GM10847 (cell line): Measurements from ENCODE around the gene NUBP2.

Experiments
- POLR2A ChIP-seq: IDR thresholded peaks from 2 replicates; pipeline ENCODE4 v1.6.1; 2011; ENCODE audit not compliant: insufficient read length; ENCODE audit errors: extremely low read depth

NUBP2 gene

DNA sequence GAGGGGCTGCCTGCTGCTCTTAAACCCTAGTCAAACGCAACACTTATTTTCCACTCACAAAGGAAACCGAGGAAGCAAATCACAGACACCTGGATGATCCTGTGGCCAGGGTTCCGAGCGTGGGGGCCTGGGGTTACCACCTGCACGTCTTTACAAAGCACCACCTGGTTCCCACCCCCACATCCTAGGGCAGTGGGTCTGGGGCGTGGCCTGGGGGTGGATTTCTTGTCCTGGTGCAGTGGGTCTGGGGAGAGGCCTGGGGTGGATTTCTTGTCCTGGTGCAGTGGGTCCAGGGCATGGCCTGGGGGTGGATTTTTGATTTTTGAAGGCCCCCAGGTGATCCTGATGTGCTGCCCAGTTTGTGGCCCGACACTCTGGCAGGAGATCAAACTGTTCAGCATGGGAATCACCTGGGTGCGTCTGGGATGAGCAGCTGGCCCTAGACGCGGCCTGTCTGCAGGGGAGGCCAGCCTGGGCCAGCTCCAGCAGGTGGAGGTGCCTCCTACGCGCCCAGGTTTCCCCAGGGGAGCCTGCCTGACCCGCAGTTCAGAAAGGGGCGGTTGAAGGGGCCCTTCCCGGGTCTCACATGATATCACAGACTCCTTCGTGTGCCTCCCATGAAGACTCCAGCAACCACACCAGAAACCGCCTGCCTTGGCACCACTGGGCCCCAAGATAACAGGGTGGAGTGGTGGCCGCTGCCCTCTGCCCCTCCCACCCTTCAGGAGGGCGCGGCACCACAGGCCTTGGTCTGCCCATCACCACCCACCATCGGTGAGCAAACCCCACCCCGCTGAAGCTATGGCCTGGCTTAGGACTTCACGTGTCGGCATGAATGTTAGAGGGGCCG lies 37.6 kb downstream of the NUBP2 start:
- TF ChIP-seq POLR2A, result no peak

DNA sequence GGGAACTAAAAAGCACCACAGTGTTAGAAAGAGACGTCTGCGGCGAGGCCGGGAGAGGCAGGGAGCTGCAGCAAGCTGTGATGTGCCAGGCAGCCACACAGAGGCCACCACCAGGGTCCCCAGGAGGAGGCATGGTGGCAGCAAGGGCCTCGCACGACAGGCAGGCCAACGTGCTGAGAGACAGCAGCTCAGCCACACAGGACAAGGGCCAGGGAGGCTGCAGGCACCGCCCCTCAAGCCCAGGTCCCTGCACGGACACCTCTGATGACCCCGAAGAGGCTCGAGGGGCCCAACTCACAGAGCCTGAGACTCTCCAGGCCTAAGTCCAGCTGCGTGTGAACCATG lies 38.2 kb downstream of the NUBP2 start:
- no peak for TF ChIP-seq POLR2A

DNA sequence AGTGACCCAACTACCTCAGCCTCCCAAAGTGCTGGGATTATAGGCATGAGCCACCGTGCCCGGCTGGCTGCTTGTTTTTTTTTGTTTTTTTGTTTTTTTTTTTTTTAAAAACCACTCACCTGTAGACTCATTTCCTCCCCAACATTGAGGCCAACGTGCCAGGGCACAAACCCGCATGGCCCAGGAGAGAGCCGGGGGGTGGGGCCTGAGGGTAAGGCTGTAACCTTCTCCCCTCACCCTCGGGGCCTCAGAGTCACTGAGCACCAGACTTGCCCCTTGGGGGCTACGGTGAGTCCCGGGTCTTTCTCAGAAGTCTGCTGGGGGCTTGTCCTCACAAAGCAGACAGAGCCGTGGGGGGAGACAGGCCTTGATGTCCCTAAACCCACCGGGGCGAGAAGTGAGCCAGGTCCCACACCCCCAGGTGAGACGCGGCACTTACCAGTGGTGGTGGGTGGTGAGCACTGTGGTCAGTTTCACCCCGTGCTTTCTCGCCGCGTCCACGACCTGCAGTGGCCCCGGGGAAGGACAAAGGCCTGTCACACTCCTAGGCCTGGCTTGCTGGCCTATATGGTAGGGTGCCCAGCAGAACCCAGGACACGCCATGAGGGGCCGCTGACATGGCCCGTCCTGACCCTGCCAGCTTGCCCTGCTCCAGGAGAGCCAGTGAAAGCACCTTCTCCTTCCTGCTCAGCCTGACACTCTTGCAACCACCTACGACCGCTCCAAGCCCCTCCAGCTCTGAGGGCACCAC lies 39.3 kb downstream of the NUBP2 start:
- TF ChIP-seq POLR2A, result no peak

DNA sequence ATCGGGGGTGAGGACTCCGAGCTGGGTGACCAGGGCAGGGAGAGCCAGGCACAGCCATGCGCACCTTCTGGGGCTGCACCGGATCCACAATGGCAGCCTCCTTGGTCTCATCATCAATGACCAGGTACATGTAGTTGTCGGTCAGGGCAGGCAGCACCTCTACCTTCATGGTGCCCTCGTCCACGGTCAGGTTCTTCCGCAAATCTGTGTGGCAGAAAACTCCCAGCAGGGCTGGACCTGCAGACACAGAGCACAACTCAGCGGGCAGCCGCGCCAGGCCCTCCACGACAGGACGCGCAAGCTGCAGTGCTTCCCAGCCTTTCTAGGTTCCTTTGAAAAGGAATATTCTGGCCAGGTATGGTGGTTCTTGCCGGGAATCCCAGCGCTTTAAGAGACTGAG lies 40.0 kb downstream of the NUBP2 start:
- TF ChIP-seq POLR2A, result no peak

DNA sequence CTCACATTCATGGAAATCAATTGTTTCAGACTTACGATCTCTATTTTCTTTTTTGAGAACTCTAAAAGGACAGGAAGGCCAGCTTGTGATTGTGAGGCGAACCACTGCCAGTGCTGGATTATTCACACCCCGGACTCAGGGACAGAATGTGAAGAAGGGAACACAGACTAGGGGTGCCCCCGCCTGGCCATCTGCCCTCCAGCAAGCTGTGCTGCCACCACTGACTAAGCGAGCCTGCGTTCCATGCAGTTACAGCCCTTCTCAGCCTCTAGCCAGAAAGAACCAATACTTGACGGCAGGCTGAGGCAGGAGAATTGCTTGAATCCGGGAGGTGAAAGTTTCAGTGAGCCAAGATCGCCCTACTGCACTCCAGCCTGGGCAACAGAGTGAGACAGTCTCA lies 41.1 kb downstream of the NUBP2 start:
- no peak for TF ChIP-seq POLR2A

DNA sequence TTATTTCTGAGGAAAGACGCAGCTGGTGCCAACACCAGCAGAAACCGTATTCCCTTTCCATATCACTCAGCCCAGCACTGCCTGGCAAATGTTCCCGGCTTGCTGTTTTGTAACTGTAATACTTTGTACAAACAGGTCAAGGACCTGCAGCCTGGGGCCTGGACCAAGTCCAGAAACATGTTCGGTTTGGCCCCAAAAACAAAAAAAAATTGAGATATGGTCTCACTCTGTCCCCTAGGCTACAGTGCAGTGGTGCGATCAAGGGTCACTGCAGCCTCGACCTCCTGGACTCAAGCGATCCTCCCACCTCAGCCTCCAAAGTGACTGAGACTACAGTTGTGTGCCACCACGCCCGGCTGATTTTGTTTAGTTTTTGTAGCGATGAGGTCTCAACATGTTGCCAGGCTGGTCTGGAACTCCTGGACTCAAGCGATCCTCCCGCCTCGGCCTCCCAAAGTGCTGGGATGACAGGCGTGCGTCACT lies 42.7 kb downstream of the NUBP2 start:
- TF ChIP-seq POLR2A, result no peak

DNA sequence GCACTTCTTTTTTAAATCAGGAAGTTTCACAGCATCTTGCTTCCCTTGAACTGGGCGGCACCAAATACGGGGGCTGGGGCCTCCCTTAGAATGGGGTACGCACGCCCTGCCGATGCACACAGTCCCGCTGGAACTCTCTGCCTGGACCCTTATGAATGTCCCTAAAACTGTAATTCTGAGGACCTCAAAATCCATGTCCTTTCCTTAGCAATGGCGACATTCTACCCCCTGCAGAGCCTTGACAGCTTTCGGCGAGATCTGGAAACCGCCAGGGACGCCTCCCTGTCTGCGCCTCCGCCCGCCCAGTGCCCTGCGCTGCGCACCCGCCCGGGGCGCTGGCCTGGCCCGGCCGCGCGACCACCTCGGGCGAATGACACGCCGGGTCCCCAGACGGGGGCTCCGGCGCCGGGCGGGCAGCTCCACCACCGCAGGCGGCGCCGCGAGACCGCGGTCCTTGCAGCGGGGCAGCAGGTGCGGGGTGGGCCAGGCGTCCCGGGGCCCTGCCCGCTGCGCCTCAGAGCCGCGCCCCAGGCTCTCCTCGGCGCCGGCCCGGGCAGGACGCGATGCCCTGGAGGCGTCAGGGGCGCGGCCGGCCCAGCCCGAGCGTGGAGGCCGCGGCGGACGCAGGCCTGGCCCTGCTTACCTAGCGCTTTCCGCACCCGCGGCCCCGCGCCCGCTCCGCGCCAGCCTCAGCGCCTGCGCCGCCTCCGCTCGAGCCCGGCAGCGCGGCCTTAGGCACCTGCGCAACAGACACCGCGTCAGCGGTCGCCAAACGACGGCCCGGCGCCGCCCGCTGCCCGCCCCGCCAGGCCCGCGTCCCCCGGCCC lies 43.3 kb downstream of the NUBP2 start:
- TF ChIP-seq POLR2A, result no peak

DNA sequence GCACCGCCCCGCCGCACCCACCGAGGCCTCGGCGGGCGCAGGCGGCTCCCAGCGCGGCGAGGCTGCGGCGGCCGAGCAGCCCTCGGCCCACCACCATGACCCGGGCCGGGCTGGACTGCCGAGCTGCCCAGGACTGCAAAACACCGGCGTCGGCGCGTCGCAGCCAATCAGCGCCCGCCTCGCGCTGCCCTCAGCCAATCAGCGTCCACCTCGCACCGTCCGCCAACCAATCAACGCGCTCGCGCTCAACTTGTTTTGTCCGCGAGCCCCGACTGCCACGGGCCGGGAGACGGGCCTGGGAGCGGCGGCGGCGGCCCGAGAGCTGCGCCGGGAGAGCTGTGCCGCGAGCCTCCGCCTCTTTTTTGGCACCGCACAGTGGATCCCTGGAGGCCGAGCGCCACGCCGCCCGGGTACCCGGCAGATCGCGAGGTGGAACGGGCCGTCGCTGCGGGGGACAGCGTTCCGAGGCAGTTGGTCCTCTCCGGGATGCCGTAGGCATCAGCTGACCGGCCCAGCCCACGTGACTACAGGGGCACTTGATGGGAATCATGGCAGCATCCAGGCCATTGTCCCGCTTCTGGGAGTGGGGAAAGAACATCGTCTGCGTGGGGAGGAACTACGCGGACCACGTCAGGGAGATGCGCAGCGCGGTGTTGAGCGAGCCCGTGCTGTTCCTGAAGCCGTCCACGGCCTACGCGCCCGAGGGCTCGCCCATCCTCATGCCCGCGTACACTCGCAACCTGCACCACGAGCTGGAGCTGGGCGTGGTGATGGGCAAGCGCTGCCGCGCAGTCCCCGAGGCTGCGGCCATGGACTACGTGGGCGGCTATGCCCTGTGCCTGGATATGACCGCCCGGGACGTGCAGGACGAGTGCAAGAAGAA lies 44.2 kb downstream of the NUBP2 start, which contains the start of the genes FAHD1 and HAGH:
Gene FAHD1 (plus strand): TSS at position 516 of the 883 bp plus-strand sequence. CDS start 33 bp downstream, at position 549.
Gene HAGH (minus strand): TSS at position 135 of the 883 bp plus-strand sequence. CDS start 38 bp downstream, at position 97.
- TF ChIP-seq POLR2A, result peak; percentile 41

DNA sequence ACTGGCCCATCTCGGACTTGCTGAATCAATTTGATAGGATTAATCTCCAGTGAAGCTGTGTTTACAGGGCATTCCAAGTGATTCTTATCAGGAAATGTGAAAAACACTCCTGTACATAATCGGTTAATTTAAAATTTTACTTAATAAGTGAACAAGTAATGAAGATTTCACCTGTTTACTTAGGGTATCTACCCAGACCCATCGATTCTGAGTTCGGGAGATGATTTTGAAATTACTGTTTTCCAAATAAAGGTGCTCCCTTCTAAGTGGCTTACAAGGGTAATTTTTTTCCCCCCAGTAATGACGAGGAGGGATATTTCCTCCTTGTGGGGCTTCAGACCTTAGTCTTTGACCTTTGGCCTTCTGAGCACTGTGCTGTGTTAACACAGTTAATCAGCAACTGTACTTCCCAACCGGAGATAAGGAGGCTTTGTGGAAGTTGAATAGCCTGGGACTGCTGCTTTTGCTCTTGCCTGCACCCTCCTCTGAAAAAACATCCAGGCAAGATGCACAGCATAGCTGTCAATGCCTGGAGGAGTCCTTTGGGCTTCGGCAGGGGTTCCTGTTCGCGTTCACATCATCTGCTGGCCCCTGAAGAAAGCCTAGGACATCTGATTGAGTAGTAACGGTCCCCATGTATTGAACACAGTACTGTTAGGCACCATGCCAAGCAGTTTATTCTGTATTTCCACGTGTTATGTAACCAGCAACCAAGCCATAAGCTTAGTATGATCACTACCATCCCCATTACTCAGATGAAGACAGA lies 46.1 kb downstream of the NUBP2 start:
- TF ChIP-seq POLR2A, result no peak

DNA sequence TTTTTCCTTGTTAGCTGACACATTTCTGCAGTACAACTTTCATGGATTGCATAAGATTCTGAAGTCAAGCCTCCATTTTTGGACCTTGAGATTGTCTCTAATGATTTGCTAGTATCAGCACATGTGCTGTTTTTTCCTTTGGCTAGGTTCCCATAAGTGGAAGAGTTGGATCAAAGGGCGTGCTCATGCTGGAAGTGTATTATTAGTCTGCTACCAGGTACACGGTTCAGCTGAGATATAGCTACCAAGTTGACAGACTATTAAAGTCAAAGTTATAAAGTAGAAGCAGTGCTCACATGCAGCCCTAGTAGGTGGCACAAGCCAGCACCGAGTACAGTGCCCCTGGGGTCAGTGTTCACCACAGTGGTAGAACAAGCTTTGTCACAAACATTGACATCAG lies 47.5 kb downstream of the NUBP2 start:
- no peak for TF ChIP-seq POLR2A

DNA sequence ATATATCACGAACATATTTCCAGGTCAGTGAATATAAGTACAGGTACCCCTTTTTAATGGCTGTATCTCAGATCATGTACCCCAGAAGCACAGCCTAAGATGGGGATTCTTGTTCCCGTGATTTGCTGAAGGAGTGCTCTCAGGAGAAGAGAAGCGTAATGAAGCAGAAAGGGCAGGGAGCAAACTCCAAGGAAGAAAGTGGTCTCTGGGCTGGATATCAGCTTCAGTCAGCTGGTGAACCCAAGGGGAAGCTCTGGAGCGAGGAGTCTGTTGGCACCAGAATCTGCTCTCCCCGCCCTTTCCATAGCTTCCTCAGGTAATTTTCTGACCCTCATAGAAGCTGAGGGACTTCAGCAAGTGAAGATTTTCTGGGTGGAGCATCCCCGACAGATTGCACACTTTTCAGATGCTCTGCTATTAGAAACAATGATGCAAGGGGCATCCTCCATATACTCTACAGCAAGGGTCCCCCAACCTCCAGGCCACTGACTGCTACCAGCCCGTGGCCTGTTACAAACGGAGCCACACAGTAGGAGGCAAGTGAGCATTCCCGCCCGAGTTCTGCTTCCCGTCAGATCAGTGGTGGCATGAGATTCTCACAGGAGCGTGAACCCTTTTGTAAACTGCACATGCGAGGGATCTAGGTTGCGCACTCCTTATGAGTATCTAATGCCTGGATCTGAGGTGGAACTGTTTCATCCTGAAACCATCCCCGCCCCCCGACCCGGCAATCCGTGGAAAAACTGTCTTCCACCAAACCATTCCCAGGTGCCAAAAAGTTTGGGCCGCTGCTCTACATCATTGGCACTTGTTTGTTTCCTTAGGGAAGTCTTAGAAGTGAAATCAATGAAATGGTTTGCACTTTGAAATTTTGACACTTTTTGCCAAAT lies 48.7 kb downstream of the NUBP2 start:
- TF ChIP-seq POLR2A, result no peak

DNA sequence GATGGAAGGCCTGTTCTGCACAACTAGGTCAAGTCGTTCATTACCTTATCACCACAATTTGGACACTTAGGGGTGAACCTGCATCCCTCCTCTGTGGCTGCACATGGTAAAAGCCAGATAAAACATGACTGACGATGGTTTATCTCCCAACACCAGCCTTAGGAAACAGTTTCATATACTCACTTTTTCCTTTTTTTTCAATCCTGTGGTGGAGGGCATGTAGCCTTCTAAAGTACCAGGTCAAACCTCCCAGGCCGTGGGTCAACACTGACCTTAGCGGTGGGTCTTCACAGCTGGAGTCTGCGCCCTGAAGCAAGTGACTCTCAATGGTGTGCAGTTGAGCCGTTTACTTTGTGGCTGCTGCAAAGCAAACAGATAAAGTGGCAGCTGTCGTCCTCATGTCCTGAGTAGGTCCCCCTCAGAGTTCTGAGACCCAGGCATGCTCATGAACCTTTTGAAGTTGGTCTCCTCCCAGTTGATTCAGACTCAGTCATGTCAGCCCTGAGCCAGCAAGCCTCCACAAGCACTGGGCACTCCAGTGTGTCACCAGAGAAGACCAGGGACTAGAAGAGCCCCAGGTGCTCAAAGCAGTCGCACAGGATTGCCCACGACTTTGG lies 50.2 kb downstream of the NUBP2 start:
- TF ChIP-seq POLR2A, result no peak
